ENCODE results near the gene ACSM6.
"Not testable (repeated sequence)": the region's sequence is repeated elsewhere in the genome, so short reads cannot be mapped to it uniquely, and the experiment has no call there.

ACSM6 gene, protein sequence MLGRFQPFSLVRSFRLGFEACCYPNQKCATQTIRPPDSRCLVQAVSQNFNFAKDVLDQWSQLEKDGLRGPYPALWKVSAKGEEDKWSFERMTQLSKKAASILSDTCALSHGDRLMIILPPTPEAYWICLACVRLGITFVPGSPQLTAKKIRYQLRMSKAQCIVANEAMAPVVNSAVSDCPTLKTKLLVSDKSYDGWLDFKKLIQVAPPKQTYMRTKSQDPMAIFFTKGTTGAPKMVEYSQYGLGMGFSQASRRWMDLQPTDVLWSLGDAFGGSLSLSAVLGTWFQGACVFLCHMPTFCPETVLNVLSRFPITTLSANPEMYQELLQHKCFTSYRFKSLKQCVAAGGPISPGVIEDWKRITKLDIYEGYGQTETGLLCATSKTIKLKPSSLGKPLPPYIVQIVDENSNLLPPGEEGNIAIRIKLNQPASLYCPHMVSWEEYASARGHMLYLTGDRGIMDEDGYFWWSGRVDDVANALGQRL

DNA sequence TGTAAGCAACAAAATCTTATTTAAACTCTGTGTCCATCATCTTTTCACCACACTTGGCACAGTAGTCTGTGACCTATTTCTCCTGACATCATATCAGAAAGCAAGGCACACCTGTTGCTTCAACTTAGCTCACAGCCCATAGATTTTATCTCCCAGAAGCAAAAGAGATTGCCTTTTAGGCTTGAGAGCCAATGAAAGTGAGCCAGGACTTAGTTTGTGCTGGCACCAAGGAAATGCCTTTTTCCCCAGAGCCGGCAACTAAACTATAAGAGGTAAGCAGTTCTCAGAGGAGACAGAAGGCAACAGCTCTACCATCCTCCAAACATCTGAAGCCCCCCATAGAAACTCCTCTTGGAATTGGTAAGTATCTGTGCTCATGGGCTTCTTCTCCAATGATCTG is at the start of gene ACSM6:
ACSM6 (plus strand) TSS at position 295 of the 400 bp plus-strand sequence. CDS start 248 bp downstream, outside the sequence.
- no peak for DNase-seq

DNA sequence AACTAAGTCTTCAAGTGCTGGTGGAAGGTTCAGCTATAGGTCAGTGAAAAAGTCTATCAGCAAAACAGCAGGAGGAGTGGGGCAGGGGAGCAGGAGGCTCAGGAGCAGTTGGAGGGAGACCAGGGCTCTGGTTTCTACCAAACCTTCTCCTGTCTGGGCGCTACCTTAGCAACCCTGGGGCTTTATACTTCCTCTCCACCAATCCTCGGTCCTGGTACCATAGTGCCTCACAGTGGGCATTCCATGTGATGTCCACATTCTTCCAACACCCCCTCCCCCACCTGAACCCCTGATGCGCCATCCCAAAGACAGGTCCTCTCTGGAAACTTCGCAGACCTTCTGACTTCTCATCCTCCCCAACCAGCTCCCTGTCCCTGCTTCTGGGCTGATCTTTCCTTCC is 25.3 kb upstream of the ACSM6 start:
- DNase-seq, result no peak

DNA sequence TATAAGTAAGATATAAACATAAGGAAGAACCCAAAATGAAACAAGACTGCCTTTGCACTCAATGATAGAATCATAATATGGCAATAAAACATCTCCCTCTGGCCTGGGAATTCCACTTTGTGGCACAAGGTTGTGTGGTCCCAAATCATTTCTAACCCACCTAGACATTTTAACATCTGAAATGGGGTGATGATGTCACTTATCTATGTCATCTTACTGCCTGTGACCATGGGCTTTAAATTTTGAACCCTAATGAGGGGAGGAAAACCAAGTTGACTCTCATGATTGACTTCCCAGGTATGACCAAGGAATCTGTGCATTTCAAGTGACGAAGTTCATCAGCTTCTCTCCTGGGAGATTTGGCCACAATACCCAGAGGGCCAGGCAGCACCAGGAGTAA is 24.5 kb upstream of the ACSM6 start:
- no peak for DNase-seq

DNA sequence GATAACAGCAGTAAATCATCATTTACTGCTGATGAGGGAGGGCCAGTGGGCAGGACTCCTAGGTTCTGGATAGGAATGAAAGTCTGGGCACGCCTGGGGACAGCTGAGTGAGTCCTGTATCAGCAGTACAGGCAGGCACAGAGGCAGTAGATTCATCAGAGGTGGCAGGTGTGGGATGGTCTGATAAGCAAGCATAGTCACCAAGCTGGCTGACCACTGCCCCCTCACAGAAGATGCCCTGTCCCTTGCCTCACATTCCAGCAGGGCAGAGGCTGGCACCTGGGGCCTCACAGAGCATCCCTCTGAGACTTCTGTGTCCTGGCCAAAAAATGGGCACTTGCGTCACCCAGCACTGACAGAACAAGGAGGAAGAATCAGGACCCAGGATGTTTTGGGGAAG is 23.2 kb upstream of the ACSM6 start:
- no peak for DNase-seq

DNA sequence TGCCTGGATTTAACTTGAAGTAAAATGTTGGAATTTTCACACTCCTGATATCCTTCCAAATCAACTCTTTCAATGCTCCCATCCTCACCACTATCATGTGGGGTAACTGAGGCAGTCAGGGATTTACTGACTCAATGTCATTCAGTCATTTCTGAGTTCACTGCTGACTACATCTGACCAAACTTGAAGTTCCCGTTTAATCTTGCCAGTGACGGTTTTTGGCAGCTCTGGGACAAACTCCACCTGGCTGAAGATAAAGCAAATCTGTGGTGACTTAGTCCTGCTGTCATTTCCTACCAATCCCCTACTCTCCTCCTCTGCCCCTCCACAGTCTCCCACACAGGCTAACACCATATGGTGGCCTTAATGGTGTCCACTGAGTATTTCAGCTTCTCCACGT is 22.7 kb upstream of the ACSM6 start:
- DNase-seq, result no peak

DNA sequence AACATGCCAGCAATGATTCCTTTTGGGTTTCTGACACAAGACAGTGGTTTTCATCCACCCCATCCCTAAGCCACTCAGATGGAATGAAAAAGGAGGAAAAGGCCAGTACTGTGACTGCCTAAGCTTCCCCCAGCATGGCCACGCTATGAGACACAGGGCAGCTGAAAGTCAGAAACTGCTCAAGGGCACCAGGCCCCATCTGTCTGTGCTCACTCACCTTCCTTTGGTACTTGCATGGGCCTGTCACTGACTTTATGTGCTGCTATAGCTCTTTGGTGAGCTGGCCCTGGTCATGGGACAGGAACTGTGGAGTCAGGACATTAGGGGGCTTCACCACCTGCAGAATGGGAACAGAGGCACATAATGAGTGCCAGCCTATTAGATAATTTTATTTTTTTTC is 21.2 kb upstream of the ACSM6 start:
- no peak for DNase-seq

DNA sequence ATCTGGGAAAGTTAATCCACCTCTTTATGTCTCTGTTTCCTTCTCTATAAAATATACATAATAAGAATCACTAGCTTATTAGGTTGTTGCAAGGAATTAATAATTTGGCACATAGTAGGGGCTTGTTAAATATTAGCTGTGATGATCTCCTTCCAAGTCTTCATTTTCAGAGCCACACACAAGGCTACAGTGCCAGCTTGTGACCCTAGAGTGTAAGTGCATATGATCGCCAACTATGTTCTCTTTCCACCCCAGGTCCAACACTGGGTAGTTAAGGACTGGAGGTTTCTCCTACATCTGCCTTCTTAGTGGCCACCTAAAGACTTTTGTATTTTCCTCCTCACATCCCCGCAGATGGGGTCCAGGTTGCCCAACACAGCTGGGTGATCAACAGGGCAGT is 17.9 kb upstream of the ACSM6 start:
- no peak for DNase-seq

DNA sequence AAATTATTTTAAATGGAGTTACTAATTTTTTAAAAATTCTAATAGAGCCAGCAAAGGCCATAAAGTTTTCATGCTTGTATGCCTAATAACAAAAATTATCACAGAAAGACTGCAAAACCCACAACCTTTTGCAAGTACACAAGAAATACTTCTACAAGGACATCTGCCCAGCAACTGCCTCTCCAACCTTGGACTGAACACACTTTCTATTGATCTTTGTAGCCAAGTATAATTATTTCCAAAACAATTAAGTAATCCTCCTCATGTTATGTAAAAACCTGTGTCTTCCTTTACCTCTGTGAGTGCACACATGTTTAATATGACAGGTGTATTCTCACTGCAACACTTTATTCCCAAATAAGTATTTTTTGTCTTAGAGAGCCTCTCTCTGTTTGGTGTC is 16.6 kb upstream of the ACSM6 start:
- no peak for DNase-seq

DNA sequence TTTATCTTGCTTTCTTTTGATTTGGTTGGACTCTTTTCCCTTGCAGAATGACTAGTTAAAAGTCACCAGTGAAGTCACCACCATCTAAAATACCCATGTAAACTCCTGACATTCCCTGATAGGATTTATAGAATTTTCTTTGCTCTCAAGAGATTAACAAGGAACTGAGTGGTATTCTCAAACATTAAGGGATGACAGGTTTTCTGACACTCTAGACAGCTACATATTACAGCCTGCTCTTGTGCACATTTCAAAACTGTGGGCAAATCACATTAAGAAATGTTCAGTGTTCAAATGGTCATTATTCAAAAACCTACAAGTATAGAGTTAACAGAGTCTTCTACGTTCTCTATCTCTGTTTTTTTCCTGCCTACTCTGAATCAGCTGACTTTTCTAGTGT is 15.8 kb upstream of the ACSM6 start:
- no peak for DNase-seq

DNA sequence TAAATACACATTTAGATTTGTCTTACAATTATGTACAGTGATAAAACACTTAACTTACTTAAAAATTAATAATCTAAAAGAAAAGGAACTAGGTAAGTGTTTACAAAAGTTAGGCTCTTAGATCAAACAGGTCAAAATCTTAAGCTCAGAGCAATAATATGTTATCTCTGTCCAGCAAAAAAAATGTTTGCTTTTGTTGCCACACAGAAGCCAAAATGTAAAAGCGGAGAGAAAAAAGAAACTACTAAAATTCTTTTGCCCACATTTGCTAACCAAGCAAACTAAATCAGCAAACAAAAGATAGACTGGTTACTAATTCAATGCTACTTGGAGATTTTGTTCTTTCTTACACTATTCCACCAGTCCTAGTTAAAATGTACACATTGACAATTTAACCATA is 15.2 kb upstream of the ACSM6 start:
- DNase-seq, result no peak

DNA sequence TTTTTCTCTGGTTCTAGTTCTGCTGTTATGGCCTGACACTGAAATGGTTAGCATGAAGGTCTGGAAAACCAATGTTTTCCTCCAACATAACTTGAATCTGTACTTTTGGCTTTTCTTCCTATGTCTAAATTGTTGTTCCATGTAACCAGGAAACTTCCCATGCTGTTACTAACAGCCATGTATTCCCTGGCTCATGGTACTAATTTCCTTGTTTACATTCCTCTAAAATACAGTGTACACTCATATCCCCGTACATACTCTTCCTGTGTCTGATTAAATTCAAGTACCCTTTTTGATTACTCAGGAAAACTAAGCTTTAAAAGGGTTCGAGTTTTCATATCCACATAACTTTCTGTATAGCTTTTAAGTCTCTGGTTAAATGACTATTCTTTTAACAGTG is 12.3 kb upstream of the ACSM6 start:
- no peak for DNase-seq

DNA sequence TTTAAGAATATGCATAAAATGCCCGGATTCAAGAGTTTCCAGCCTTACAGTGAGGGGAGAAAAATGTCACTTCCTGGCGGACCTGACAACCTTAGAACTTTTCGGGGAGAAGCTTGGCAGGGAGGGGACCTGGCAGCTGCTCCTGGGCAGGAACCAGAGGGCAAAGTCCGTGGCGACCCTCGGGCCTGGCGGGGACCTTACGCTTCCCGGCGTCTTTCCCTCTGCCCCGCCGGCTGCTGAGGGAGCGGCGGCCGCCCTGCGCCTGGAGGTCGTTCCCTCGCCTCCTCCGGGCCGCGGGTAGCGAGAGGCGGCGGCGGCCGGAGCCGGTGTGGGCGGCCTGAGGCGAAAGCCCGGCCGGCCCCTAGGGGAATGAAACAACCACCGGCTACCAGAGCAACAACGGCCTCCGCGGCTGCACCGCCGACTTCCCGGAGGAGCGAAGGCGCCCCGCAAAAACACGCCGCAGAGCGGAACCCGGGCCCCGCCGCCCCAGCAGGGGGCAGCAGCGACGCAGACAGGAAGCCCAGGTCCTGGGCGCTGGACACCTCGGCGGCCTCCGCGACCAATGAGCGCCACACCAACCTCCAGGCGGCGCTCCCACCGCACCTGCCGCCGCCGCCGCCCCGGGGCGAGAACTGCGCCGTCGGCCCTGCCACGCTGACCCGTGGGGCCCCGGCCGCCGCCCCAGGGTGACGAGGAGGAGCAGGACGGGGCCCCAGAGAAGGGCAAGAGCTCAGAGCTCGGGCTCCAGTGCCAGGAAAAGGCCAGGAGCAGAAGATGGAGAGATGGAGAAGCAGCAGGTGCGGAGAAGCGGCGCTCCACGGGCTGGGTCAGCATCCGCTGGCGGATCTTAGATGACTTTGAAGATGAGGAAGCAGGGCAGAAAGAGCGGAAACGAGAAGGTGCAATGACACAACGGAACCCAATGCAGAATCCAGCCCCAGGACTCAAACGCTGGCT is 10.5 kb upstream of the ACSM6 start:
- DNase-seq, result peak; percentile 86

DNA sequence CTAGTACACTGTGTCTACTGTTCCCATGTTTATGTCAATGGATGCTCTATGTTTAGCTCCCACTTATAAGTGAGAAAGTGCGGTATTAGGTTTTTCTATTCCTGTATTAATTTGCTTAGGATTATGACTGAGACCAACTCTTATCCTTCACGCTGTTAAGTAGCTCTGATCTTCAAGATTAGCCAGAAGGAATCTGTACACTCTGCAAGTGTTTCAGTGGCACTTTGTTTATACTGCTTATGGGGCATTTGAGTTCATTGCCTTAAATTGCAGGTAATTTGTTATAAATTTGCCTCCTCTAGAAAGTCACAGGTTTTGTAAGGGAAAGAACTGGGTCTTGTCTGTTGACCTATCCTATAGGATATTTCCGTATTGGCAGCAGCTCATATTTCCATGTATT is 6.4 kb upstream of the ACSM6 start:
- peak; percentile 51 for DNase-seq

DNA sequence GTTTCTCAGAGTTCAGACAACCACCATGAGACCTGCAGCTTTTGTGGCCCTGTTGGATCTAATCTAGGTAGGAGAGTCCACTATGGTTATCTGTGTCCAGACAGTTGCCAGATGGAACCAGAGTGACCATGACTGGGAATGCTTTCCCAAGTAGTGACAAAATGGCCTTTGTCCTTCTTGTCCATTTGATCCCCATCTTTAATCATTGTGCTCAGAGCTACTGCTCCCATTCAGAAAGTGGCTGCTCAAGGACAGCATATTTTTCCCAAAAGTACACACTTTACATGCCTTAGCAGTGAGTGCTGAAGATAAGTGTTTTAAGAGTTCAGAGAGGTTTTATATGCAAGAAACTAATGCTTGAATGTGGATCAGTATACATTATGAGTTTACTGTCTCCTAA is 5.4 kb upstream of the ACSM6 start:
- DNase-seq, result no peak

DNA sequence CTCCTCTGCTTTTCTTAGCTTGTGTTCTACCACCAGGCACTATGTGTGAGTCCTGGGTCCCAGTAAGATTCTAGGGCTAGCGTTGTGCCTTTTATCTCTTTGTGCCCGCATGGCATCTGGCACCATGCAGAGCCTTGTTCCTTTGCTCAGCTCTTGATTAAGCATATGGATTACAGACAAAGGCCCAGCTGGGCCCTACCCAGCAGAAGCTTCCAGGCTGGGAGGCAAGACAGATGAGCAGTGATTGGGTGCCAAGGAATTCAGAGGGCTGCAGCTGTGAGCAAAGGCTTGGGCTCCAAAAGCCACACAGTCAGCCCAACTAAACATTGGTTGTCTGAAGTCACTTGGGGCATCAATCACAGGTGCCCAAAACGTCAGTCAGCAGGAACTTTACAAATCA is 2.0 kb downstream of the ACSM6 start:
- DNase-seq, result no peak

DNA sequence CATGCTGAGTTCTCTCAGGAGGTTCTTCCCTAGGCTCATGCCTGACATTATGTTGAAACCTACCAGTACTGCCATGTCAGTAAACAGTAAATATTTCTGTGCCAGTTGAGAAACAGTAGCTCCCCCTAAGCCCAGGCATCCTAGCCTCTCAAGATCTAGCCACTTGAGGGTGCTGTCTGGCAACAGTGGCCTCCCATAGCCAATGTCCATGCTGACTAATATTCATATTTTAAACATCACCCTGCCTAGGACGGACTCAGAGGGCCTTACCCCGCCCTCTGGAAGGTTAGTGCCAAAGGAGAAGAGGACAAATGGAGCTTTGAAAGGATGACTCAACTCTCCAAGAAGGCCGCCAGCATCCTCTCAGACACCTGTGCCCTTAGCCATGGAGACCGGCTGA is 7.7 kb downstream of the ACSM6 start:
- no peak for DNase-seq

DNA sequence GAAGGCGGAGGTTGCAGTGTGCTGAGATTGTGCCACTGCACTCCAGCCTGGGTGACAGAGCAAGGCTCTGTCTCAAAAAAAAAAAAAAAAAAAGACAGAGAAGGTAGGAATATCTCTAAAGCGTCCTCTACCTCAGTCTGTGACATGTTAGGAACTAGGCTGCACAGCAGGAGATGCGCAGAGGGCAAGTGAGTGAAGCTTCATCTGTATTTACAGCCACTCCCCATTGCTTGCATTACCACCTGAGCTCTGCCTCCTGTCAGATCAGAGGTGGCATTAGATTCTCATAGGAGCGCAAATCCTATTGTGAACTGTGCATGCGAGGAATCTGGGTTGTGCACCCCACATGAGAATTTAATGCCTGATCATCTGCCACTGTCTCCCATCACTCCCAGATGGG is 8.8 kb downstream of the ACSM6 start:
- DNase-seq, result not testable (repeated sequence)

DNA sequence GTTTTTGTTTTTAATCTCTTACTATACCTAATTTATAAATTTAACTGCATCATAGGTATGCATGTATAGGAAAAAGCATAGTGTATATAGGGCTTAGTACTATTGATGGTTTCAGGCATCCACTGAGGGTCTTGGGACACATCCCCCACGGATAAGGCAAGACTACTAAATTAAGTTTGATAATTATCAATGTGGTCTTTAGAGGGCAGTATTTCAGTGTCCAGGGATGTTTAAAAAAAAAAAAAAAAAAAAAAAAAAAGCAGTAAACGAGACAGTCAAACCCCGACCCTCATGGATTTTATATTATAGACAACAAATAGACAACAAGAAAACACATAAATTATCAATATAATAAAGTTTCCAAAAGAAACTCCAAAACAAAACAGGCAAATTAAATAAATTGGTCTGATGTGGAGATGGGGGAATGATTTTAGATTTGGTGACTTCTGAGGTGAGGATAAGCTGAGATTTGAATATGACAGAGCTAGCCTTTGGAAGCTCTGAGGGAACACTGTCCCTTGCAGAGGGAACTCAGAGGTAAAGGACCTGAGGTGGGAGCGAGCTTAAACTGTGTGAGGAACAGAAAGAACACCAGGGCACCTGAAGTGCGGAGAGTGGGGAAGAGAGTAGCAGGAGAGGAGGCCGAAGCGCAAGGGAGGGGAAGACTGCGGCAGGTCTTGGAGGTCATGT is 14.8 kb downstream of the ACSM6 start:
- DNase-seq, result peak; percentile 32

DNA sequence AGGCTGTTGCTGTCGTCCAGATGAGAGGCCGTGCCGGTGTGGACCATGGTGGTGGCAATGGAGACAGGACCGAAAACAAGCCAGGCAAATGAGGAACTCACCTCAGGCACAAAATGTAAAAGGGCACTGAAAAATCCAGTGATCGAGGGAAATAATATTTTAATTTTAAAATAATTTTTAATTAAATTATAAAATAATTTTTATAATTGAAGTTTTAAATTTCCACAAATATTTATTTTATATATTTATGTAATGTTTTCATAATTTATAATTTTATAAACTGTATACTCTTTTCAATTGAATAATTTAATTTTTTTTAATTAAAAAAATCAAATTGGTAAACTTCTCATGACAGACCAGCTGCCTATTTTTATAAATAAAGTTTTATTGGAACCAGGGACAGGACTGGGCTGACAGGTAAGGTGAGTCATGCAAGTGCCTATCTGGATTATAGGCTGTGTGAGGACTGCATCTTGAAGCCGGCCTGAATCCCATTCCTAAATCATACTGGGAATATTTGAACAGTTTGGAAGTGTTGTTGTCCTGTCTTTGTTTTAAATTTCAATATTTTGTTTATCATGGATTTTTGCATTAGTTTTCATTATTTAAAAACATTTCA is 15.6 kb downstream of the ACSM6 start:
- DNase-seq, result no peak

DNA sequence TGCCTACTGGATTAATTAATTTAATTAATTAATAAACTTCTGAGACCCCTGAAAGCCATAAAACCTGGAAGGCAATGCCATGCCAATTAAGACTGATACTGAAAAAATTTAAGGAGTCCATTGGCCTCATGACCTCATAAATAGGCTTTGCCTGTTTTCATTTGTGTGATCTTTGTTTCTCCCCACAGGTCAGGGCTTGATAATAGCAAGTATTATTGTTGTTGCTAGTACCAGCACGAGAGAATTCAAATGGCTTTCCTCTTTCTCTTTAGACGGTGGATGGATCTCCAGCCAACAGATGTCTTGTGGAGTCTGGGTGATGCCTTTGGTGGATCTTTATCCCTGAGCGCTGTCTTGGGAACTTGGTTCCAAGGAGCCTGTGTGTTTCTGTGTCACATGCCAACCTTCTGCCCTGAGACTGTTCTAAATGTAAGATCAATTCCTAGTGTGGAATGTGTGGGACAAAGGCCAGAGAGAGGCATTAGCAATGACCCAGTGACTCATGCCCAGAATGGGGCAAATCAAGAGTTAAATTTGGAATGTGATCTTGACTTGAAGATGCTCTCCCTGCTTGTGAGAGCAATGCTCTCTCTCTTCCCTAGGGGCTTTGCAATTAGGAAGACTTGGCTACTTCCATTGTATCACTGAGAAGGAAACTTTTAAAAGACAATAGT is 17.7 kb downstream of the ACSM6 start:
- no peak for DNase-seq

DNA sequence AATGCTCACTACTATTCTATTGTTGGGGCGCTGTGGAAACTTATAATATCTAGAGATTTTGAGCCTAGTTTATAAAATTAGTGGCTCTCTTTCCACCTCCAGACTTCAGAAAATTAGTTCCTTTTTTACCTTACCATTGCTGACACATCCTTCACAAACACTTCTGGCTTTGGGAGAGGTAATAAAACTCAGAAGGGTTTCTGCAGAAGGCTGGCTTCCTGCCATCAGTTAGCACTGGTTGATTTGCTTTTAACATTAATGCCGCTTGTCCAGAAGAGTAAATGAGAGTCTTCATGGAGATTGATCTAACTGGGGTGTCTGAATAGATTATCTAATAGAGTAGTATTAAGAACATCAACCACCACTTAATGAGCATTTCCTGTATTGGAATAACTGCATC is 20.3 kb downstream of the ACSM6 start:
- DNase-seq, result no peak

DNA sequence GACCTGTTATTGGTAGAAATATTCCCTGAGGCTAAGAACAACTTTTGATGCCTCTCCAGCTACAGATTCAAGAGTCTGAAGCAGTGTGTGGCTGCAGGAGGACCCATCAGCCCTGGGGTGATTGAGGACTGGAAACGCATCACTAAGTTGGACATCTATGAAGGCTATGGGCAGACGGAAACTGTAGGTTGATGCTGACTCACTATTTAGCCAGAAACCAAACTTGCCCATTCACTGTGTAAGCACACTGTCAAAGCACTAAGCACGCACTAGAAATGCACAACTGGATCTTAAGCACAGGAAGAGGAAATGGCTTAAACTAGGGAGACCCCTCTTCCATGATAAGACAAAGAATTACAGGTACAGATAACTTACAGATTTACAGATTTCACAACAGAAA is 20.8 kb downstream of the ACSM6 start:
- DNase-seq, result no peak
